DMS153 treated with DMSO at 0.1 percent for 48 hours (cell line): ENCODE results near the gene IFT122.
"Not testable (repeated sequence)": the region's sequence is repeated elsewhere in the genome, so short reads cannot be mapped to it uniquely, and the experiment has no call there.

ENCODE experiments used
- DNase-seq: peaks from one replicate; lab custom pipeline; 2025; ENCODE audit not compliant: unreplicated experiment; lab: John Stamatoyannopoulos, UW

Gene IFT122

GRCh38 chr3:129473067-129473768 lies 33.2 kb downstream of the IFT122 start:
- no peak for DNase-seq

GRCh38 chr3:129473769-129474152 lies 33.7 kb downstream of the IFT122 start:
- DNase-seq = no peak

- DNase-seq = no peak
Measured at GRCh38 chr3:129474984-129475804, 35.2 kb downstream of the IFT122 start.

GRCh38 chr3:129475863-129476262 lies 35.8 kb downstream of the IFT122 start:
- DNase-seq = no peak

- DNase-seq = no peak
Measured at GRCh38 chr3:129476586-129476985, 36.6 kb downstream of the IFT122 start.

- DNase-seq = not testable (repeated sequence)
Measured at GRCh38 chr3:129481225-129481765, 41.3 kb downstream of the IFT122 start.

- no peak for DNase-seq
Measured at GRCh38 chr3:129481766-129482332, 41.8 kb downstream of the IFT122 start.

GRCh38 chr3:129482721-129483120 lies 42.7 kb downstream of the IFT122 start:
- no peak for DNase-seq

- no peak for DNase-seq
Measured at GRCh38 chr3:129483870-129484269, 43.8 kb downstream of the IFT122 start.

- DNase-seq = not testable (repeated sequence)
Measured at GRCh38 chr3:129485146-129485545, 45.1 kb downstream of the IFT122 start.

- DNase-seq = no peak
Measured at GRCh38 chr3:129485721-129486663, 46.0 kb downstream of the IFT122 start.

- DNase-seq = no peak
Measured at GRCh38 chr3:129486664-129487035, 46.6 kb downstream of the IFT122 start.

- DNase-seq = no peak
Measured at GRCh38 chr3:129487183-129487867, 47.3 kb downstream of the IFT122 start.

- DNase-seq = not testable (repeated sequence)
Measured at GRCh38 chr3:129487868-129488335, 47.9 kb downstream of the IFT122 start.

GRCh38 chr3:129489258-129489657 lies 49.2 kb downstream of the IFT122 start:
- DNase-seq = not testable (repeated sequence)

- peak; percentile 78 for DNase-seq
Measured at GRCh38 chr3:129490273-129490675, 50.2 kb downstream of the IFT122 start.

- DNase-seq = not testable (repeated sequence)
Measured at GRCh38 chr3:129491077-129491476, 51.1 kb downstream of the IFT122 start.

- DNase-seq = no peak
Measured at GRCh38 chr3:129491794-129492193, 51.8 kb downstream of the IFT122 start.

GRCh38 chr3:129492691-129493090 lies 52.7 kb downstream of the IFT122 start:
- DNase-seq = no peak

- DNase-seq = no peak
Measured at GRCh38 chr3:129493206-129493605, 53.2 kb downstream of the IFT122 start.
